Pulmonary artery endothelial cell (primary cell): ENCODE results near the gene MAEL. TPM values are rescaled to one million over a fixed set of nuclear protein-coding genes. Genes with fewer than 3 reads are reported as not detected.

ENCODE experiments used
- DNase-seq: peaks from one replicate; pipeline ENCODE4 v3.0.0-alpha.2; 2011; ENCODE audit warnings: low read depth, low spot score
- total RNA-seq: library from RNA; depleted of rRNA; stranded (reverse); fragments of >200 nt; gene quantifications from 2 replicates; pipeline ENCODE4 v1.2.3, GENCODE V29; 2014

Gene MAEL
- total RNA-seq, 1 donor from 2014 or later = not detected

DNA sequence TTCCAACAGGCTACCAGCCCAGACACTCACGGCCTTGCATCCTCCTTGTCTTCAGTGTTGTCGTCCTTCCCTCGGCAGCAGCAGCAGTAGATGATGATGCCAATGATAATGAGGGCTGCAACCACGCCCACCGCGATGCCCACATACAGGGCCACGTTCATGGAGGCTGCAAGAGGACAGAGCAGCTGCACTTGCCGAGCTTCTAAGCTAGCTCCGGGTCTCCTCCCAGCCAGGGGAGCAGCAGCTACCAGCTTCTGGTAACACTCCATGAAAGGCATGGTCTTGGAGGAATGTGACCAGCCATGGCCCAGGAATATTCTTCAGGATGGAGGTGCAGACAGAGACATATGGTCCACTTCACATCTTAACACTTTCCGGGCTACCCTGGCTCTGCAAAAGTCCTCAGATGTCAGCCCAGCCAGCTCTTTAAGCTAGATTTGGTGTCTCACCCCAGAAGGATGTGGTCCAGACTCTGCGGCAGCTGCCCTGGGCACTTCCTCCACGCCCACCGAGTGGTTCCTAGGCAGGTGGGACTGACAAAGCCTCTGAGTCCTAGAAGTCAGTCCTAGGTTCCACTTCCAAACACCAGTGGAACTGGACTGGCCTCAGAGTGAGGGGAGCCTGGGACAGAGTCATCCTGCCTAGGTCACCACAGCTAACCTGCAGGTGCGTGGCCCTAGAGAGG, 66.0 kb downstream of the MAEL start:
- DNase-seq = no peak

DNA sequence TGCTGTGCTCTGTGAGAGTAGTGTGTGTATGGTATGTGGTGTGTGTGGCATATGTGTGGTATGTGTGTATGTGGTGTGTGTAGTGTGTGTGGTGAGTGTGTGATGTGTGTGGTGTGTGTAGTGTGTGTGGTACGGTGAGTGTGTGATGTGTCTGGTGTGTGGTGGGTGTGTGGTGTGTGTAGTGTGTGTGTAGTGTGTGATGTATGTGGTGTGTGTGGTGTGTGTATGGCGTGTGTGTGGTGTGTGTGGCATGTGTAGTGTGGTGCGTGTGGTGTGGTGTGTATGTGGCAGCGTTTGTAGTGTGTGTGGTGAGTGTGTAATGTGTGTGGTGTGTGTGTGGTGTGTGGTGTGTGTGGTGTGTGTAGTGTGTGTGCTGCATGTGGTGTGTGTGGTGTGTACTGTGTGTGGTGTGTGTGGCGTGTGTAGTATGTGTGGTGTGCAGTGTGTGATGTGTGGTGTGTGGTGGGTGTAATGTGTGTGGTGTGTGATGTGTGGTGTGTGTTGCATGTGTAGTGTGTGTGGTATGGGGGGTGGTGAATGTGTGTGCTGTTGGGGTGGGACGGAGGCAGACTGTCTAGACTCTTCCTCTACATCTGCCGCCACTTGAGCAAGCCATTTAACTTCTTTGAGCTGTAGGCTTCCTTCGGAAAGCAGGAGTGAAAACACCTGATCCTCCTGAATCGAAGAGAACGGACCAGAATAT, 67.6 kb downstream of the MAEL start:
- no peak for DNase-seq

DNA sequence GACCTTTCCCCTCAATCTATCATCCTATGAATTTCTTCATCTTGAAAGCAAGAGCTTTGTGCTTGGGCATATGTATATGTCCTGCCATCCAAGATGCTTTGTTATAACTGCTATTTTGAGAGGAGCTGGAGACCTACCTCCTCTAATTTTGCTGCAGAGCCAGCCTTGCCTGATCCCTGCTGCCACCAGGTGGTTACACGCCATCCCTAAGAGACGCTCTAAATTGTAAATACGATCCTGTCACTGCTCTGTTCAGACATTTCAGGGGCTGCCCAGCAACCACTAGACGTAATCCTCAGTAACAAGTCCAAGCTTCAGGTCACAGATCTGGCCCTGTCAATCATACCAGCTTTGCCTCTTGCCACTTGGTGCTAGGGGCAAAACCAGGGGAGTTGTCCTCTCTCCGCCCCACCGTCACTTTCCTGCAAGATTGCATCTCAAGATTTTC, 68.2 kb downstream of the MAEL start:
- DNase-seq = no peak

DNA sequence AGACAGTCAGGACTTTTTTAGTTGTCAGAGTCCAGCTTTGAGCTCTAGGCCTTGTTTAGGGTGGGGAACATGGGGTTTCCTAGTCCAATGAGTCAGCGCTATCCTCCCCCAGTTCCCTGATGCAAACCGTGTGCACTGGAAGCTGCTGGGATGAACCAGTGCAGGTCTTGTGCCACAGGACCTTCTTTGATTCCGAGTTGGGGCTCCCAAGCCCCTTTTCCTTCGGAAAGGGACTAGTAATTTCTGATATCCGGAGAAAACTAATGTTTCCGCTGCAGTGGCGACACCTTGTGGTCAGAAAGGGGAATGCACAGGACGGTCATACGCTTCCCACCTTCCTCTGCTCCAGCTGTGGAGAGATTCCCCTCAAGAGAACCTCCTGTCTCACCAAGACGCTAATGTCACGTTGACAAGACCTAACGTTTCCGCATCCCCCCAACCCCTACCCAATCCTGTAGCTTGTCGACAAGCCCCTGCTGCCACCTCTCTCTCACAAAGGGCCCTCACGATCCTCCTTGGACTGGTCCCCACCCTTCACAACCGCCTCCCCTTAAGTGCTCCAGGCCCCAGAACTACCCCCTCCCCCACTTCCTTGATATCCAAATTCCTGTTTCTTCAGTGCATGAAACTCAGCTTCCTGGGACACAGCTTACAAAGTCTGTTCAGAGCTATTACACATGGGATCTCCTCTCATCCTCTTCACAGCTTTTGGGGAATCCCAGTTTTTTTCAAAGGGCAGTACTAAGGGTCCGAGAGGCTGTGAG, 70.1 kb downstream of the MAEL start:
- no peak for DNase-seq

DNA sequence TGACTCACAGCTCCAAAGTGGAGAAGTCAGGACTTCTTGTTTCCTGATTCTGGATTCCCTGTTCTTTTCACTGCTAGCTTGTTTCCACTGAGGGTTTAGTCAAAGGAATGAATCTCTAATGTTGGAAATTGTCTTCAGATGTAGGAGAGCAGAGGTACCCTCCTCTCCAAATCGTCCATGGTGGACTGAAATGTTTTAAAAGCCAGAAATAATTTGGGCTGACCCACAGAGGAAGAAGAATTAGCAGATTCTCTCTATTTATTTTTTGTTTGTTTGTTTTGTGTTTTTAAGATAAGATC, 70.7 kb downstream of the MAEL start:
- DNase-seq = no peak

DNA sequence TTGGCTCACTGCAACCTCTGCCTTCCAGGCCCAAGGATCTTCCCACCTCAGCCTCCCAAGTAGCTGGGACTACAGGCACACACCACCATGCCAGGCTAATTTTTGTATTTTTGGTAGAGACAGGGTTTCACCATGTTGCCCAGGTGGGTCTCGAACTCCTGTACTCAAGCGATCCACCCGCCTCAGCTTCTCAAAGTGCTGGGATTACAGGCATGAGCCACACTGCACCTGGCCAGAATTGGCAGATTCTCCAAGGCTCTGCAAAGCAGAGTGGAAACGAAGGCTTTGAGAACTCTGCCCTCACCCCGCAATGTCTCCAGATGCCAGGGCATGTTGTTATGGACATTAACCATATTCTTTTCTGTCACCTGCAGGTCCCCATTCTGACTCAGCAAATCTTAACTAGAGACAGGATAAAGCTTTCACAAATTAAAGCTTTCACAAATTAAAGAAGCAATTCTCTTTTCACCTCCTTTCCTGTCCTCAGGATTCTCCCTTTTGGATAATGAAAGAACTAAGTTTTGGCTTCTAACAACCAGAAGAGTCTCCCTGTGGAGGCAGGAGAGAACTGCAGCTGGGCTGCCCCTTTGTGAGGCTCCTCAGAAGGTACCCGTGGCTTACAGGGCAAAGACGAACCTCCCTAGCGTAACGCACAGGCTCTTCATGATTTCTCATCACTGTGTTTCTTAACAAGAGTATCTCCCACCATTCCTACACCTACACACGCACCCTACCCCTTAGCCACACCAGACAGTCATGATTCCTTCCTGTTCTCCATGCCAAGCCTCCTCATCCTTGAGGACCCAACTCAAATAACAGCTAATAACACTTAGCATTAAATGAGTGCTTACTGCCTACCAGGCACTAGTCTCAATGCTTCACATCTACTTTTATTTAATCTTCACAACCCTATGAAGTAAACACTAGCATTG, 71.3 kb downstream of the MAEL start:
- DNase-seq = no peak

DNA sequence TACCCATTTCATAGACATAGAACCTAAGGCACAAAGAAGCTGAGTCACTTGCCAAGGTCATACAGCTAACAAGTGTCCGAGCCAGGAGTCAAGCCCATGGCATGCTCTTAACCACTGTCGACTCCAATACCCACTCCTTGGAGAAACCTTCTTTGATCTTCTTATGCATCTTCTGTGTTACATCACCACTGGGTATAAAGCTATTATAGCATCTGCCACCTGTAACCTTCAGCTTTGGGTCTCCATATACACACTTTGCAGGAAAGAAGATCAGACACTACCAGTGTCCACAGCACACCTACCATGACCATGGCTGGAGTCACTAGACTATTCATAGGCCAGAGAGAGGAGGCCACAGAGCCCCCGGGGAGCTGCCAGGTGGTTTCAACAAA, 72.0 kb downstream of the MAEL start:
- no peak for DNase-seq

DNA sequence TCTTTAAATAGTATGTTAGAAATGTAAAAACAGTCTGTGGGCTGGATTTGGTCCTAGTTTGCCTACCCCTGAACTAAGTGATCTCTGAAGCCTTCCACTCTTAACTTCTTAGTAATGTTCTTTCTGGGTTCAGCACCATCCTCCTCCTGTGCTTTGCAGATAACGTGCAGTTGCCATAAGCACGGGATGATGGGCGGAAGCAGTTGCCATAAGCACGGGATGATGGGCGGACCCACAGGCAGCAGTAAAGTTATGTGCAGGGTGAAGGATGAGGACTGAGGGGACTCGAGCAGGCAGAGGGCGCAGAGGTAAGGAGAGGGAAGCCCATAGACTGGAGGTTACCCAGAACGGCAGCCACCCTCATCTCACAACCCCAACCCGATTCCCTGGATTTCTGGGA, 75.5 kb downstream of the MAEL start:
- no peak for DNase-seq

DNA sequence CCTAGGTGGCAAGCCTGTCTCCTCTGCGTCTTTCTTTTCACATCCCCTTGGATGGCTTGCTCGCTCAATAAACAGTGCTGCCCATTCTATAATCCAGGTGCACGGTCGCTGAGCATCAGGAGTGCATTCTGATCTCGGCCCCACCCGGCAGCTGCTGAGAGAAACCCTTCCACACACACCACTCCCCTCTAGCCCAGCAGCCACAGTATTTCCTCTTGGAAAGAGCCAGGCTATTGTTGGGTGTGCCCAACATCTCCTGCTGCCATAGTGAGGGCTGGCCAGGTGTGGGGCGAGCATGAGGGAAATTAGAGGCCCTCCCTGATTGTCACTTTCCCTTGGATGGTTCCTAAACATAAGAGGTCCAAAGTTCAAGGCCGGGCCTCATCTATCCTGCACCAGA, 76.4 kb downstream of the MAEL start:
- DNase-seq = no peak

DNA sequence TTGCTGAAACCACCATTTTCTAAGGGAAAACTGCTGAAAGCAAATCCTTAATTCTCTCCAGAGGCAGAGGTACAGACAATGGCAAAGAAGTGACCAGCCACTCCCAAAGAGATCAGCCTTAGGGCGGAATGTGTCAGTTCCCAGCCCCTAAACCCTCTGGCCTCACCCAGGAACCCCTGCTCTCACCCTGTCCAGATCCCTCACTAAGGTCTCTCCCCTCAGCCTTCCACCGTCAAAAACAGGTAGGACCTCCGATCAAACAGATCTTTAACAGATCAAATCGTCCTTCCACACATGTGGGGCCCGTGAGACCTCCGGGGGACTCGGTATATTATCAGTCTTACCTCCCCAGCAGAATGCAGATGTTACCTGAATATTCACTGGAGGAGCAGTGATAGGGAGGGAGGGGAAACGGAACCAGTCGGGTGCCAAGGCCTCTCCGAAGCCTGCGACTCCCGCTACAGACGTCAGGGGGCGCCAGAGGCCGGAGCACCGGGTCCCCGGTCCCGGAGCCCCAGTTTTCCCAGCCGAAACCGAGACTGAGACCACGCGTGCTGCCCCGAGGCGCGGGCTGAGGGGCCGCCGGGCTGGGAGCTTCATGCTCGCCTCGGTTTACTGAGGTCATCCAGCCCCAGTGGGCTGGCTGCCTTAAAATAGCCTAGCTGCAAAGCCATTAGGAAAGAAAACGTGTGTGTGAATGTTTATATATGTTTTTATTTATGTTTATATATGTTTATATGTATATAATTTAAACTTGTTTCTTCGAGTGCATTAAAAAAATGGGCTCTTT, 77.4 kb downstream of the MAEL start:
- no peak for DNase-seq

DNA sequence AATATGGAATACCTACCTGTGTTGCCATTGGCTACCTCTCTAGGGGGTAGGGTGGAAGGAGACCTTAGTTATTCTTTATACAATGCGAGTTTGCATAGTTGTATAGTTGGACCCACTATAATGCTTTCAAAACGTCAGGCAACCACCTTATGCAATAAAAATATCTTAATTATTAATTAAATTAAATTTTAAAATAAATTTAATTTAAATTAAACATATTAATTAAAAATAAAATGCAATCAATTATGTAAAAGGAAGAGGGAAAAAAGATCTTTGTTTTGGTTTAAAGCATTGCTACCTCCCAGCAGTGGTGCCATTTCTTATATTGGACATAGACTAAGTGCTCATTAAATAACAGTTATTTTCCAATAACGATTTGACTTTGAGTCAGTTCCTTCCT, 78.8 kb downstream of the MAEL start:
- no peak for DNase-seq

DNA sequence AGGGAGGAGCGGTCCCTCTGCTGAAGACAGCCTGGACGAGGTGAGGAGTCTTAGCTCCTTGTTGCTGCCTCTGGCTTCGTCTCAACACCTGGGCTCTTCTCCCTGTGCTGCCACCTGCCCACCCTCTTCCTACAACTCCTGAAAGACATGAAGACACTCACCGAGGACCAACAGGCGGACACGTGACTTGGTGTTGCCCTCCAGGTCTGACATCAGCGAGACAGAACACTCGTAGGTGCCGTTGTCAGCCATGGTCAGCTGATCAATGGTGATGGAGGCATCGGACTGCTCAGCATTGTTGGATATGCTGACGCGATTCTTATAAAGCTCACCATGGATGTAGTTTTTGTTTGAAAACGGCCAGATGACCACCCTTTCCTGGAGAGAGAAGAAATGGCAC, 79.7 kb downstream of the MAEL start:
- DNase-seq = no peak

DNA sequence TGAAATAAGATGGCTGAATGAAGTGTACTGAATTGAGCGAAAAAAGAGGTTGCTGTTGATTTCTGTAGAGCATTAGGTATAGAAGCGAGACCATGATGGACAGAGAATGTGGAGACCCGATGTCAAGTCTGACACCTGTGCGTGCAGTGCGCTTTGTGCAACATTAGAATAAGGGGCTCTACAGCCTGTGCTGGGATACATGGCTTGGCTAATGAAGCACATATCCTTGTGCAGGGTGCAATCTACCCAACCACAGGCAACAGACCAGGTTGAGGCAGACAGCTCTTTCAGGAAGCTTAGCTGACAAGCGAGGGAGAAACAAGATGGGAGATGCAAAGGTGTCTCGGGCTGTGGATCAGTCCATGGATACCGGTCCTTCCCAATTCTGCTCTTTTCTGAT, 82.2 kb downstream of the MAEL start:
- DNase-seq = no peak

Other genes starting within 250 kb of the MAEL start
- gene POGK, start 149.8 kb upstream of the MAEL start, total RNA-seq = 27.3 and 32.1 TPM in 2 replicates
- 10.7 and 10.9 TPM in 2 replicates for gene TADA1, start 113.0 kb upstream of the MAEL start, total RNA-seq
- not detected in 2 replicates for gene ILDR2, start 13.7 kb upstream of the MAEL start, total RNA-seq
- gene GPA33, start 101.1 kb downstream of the MAEL start, total RNA-seq = not detected in 2 replicates
- not detected in 2 replicates for gene STYXL2, start 104.8 kb downstream of the MAEL start, total RNA-seq
- gene POU2F1, start 231.6 kb downstream of the MAEL start, total RNA-seq = 4.0 and 5.8 TPM in 2 replicates